Fibroblast of lung (primary cell): ENCODE data around the gene TCTN1. TPM values are rescaled to one million over a fixed set of nuclear protein-coding genes. Genes with fewer than 3 reads are reported as not detected.

Experiments used
- DNase-seq, 2 donors: peaks; one replicate each; pipeline versions ENCODE4 v3.0.0 to v3.0.0-alpha.2; 2010; ENCODE audit warnings: low read depth in 2 of 2
- H2AFZ ChIP-seq: 2 replicates; pipeline ENCODE4 v1.5.1; 2012; ENCODE audit warnings: low read length, control low read depth, inconsistent platforms
- H3K27ac ChIP-seq: 2 replicates; pipeline ENCODE4 v1.5.1; 2011; ENCODE audit warnings: low read length, control low read depth; ENCODE audit not compliant: insufficient read depth
- H3K27me3 ChIP-seq: 2 replicates; pipeline ENCODE4 v1.5.1; 2011; ENCODE audit warnings: mild to moderate bottlenecking, low read length; ENCODE audit not compliant: control insufficient read depth, insufficient read depth
- H3K36me3 ChIP-seq: 2 replicates; pipeline ENCODE4 v1.5.1; 2011; ENCODE audit warnings: low read length; ENCODE audit not compliant: control insufficient read depth, insufficient read depth
- H3K4me1 ChIP-seq: 2 replicates; pipeline ENCODE4 v1.5.1; 2011; ENCODE audit warnings: low read length; ENCODE audit not compliant: control insufficient read depth, insufficient read depth; ENCODE audit errors: extremely low read depth
- H3K4me2 ChIP-seq: 2 replicates; pipeline ENCODE4 v1.5.1; 2011; ENCODE audit warnings: low read length, control low read depth; ENCODE audit not compliant: insufficient read depth; ENCODE audit errors: extremely low read depth
- H3K4me3 ChIP-seq, 4 experiments: fragments of 200-600 bp in 1 of 4; sonication (generic) in 1 of 4; replicated peaks in 1 of 4; 2 replicates each; pipeline ENCODE4 v1.5.1; 2011 to 2016; ENCODE audit warnings: low read length in 4 of 4, low read depth in 3 of 4, mild to moderate bottlenecking in 3 of 4, control low read depth in 2 of 4, inconsistent platforms in 1 of 4, mixed read lengths in 1 of 4; ENCODE audit not compliant: insufficient read depth in 1 of 4; ENCODE audit errors: control extremely low read depth in 1 of 4
- H3K79me2 ChIP-seq: 2 replicates; pipeline ENCODE4 v1.5.1; 2012; ENCODE audit warnings: mild to moderate bottlenecking, low read length, inconsistent platforms; ENCODE audit not compliant: control insufficient read depth, insufficient read depth
- H3K9ac ChIP-seq: 2 replicates; pipeline ENCODE4 v1.5.1; 2011; ENCODE audit warnings: mild to moderate bottlenecking, low read length, control low read depth; ENCODE audit not compliant: insufficient read depth
- H3K9me3 ChIP-seq: 2 replicates; pipeline ENCODE4 v1.5.1; 2012; ENCODE audit warnings: low read depth, low read length; ENCODE audit not compliant: control insufficient read depth, insufficient read depth
- H4K20me1 ChIP-seq: 2 replicates; pipeline ENCODE4 v1.5.1; 2011; ENCODE audit warnings: low read length; ENCODE audit not compliant: control insufficient read depth, insufficient read depth; ENCODE audit errors: extremely low read depth
- CTCF ChIP-seq, 2 donors: IDR thresholded peaks in 1 of 2; conservative IDR thresholded peaks in 1 of 2; 1 replicate in 1 of 2; 2 replicates in 1 of 2; pipeline ENCODE4 v1.5.1; 2011 to 2012; ENCODE audit warnings: low read length in 2 of 2, control low read depth in 1 of 2, inconsistent platforms in 1 of 2, low read depth in 1 of 2, mild to moderate bottlenecking in 1 of 2
- EZH2 ChIP-seq: IDR thresholded peaks from 2 replicates; pipeline ENCODE4 v1.5.1; 2012; ENCODE audit warnings: low read length, control low read depth, mild to moderate bottlenecking; ENCODE audit errors: missing control alignments
- polyA plus RNA-seq, 2 donors: library from polyadenylated mRNA; depleted of rRNA in 1 of 2; stranded (reverse) in 1 of 2; unstranded in 1 of 2; fragments of >200 nt; gene quantifications; 2 replicates each; pipeline ENCODE4 v1.2.1, GENCODE V29; 2011 to 2012; ENCODE audit warnings: missing spikeins in 1 of 2
- total RNA-seq: library from RNA; depleted of rRNA; stranded (reverse); fragments of >200 nt; gene quantifications from 2 replicates; pipeline ENCODE4 v1.2.1, GENCODE V29; 2014

The TCTN1 gene
- total and polyA plus RNA-seq, 2 donors (not counting 1 experiment from before 2014, with no cell fraction given): 25.0 to 27.4 TPM

- Histone ChIP-seq H3K4me2 (no peak overlapping the region), H3K4me1 (peaks cover 9% of the 10 kb centered on the region), H3K79me2 (no peaks in the 10 kb centered on the region), H3K36me3 (no peaks in the 10 kb centered on the region), H3K4me3 (no peak overlapping the region), H3K9ac (no peak overlapping the region), H3K27ac (no peak overlapping the region), H3K9me3 (no peaks in the 10 kb centered on the region), H2AFZ (no peak overlapping the region), H3K27me3 (no peaks in the 10 kb centered on the region), H4K20me1 (no peaks in the 10 kb centered on the region)
- TF ChIP-seq CTCF (conservative IDR thresholded peaks at IDR 0.05 in 1 of 2, IDR thresholded peaks at IDR 0.05 in 1 of 2; ENCODE audit: low read depth in 1 of 2, low read length in 2 of 2) (no peak), EZH2 (no peak)
- DNase-seq: no peak
Observed at GRCh38 chr12:110635055-110635454, 21.1 kb downstream of the TCTN1 start.

GRCh38 chr12:110636516-110636915 lies 22.6 kb downstream of the TCTN1 start:
- Histone ChIP-seq H3K4me2 (no peak overlapping the region), H3K79me2 (no peaks in the 10 kb centered on the region), H3K4me3 (no peak overlapping the region), H3K9me3 (no peaks in the 10 kb centered on the region), H3K27ac (no peak overlapping the region), H4K20me1 (no peaks in the 10 kb centered on the region), H3K27me3 (no peaks in the 10 kb centered on the region), H3K4me1 (peaks cover 9% of the 10 kb centered on the region), H3K9ac (no peak overlapping the region), H2AFZ (no peak overlapping the region), H3K36me3 (no peaks in the 10 kb centered on the region)
- no peak for DNase-seq
- TF ChIP-seq EZH2 (no peak), CTCF (conservative IDR thresholded peaks at IDR 0.05 in 1 of 2, IDR thresholded peaks at IDR 0.05 in 1 of 2; ENCODE audit: low read depth in 1 of 2, low read length in 2 of 2) (no peak)

- no peak overlapping the region for H3K27ac ChIP-seq
- H3K27me3 ChIP-seq: no peaks in the 10 kb centered on the region
- H3K4me1 ChIP-seq: peaks cover 9% of the 10 kb centered on the region
- no peaks in the 10 kb centered on the region for H4K20me1 ChIP-seq
- no peak overlapping the region for H3K4me2 ChIP-seq
- TF ChIP-seq CTCF (conservative IDR thresholded peaks at IDR 0.05 in 1 of 2, IDR thresholded peaks at IDR 0.05 in 1 of 2; ENCODE audit: low read depth in 1 of 2, low read length in 2 of 2) (no peak), EZH2 (no peak)
- no peaks in the 10 kb centered on the region for H3K79me2 ChIP-seq
- H2AFZ ChIP-seq: no peak overlapping the region
- H3K9me3 ChIP-seq: no peaks in the 10 kb centered on the region
- DNase-seq: peak in 1 of 2 donors; percentile 16
- no peak overlapping the region for H3K9ac ChIP-seq
- H3K36me3 ChIP-seq: no peaks in the 10 kb centered on the region
- H3K4me3 ChIP-seq: no peak overlapping the region
Observed at GRCh38 chr12:110637869-110638441, 24.0 kb downstream of the TCTN1 start.
